Measurements from ENCODE around the gene DNAJC22. TPM values are rescaled to one million over a fixed set of nuclear protein-coding genes. Genes with fewer than 3 reads are reported as not detected.
A peak's percentile ranks its signal among the peaks of the same experiment; 100 is the strongest.

Gene DNAJC22
- total RNA-seq, 1 experiment from 2014 or later = 27.7 TPM

- RAD21 ChIA-PET (ENCODE audit: low non-redundant PET in 1 of 2, low total read pairs in 2 of 2, uncharacterized antibody in 2 of 2, unreplicated experiment in 2 of 2) = interaction anchor here (0.6 to 3.5 kb wide), 9 partner anchors 10 to 212 kb away, joined by 3 to 33 read pairs (median 7); no protein-coding TSS in a partner anchor
- Histone ChIP-seq H2AFZ (ENCODE audit: low read depth, low read length, poor library complexity, severe bottlenecking) (no peak overlapping the region), H3K27me3 (ENCODE audit: insufficient read depth, low read length) (no peaks in the 10 kb centered on the region), H3K4me3 (replicated peaks in 1 of 2; ENCODE audit: low read depth in 1 of 2, low read length in 2 of 2) (no peak overlapping the region), H3K36me3 (ENCODE audit: control insufficient read depth in 1 of 2, insufficient read depth in 2 of 2, low read length in 2 of 2) (peaks cover 0 to 2% of the 10 kb centered on the region in 2 experiments; a peak in 1 of 4 replicates), H3K4me1 (ENCODE audit: control insufficient read depth in 1 of 2, insufficient read depth in 2 of 2, low read length in 2 of 2) (peaks cover 30 to 35% of the 10 kb centered on the region in 2 experiments), H3K9me2 (ENCODE audit: insufficient read depth) (no peaks in the 10 kb centered on the region), H3K9me3 (ENCODE audit: control insufficient read depth in 1 of 2, insufficient read depth in 1 of 2, low read depth in 1 of 2, low read length in 2 of 2) (no peaks in the 10 kb centered on the region), H3K27ac (ENCODE audit: low read depth, low read length) (peak overlapping the region; percentile 38; the same call in 1 of the 2 replicates), H3K4me2 (ENCODE audit: low read length) (peak overlapping the region; percentile 54), H4K20me1 (ENCODE audit: insufficient read depth) (no peaks in the 10 kb centered on the region), H3K79me2 (ENCODE audit: insufficient read depth, low read length) (no peaks in the 10 kb centered on the region), H3K9ac (ENCODE audit: low read length) (no peak overlapping the region)
- CTCF ChIA-PET = interaction anchor here (0.5 to 6.9 kb wide), 26 partner anchors 9 to 1920 kb away, joined by 3 to 261 read pairs (median 8); partner anchors contain the start of genes DNAJC22, PRPH, SPATS2 and TROAP
- ATAC-seq (no peak), DNase-seq (ENCODE audit: low read depth, low spot score) (no peak)
- intact Hi-C loops (cut with micrococcal nuclease) = loop anchor here (1.0 to 5.0 kb wide), 3 partner anchors 26 to 210 kb away; partner anchors contain the start of gene MCRS1
- no TSS peak for BruUV-seq (replicated peaks)
- POLR2A ChIA-PET = interaction anchor here (0.9 to 3.5 kb wide), 5 partner anchors 9 to 226 kb away, joined by 3 to 16 read pairs (median 4); partner anchors contain the start of genes DNAJC22 and TUBA1B
- TF ChIP-seq YY1 (IDR thresholded peaks at IDR 0.05; ENCODE audit: extremely low read depth, insufficient replicate concordance, low read depth, low read length) (no peak), POLR2AphosphoS5 (IDR thresholded peaks at IDR 0.05; ENCODE audit: low read depth, low read length) (no peak), TCF7L2 (IDR thresholded peaks at IDR 0.05; ENCODE audit: borderline replicate concordance, extremely low read depth, insufficient read depth, insufficient read length) (no peak), CTCF (IDR thresholded peaks at IDR 0.05 in 2 of 3, conservative IDR thresholded peaks at IDR 0.05 in 1 of 3; ENCODE audit: borderline replicate concordance in 1 of 3, insufficient read depth in 1 of 3, low read depth in 2 of 3, low read length in 2 of 3) (peak; percentile 44 to 74 (median 67); a peak in 5 of 6 replicates), CEBPB (IDR thresholded peaks at IDR 0.05; ENCODE audit: low read depth) (no peak), ELF1 (IDR thresholded peaks at IDR 0.05; ENCODE audit: borderline replicate concordance, low read depth) (no peak), FOSL1 (IDR thresholded peaks at IDR 0.05; ENCODE audit: low read depth) (no peak), ATF3 (IDR thresholded peaks at IDR 0.05) (no peak), JUND (IDR thresholded peaks at IDR 0.05) (no peak), RAD21 (IDR thresholded peaks at IDR 0.05; ENCODE audit: low read depth) (peak; percentile 61)
- TF ChIP-seq, protein P1, sequence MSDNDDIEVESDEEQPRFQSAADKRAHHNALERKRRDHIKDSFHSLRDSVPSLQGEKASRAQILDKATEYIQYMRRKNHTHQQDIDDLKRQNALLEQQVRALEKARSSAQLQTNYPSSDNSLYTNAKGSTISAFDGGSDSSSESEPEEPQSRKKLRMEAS (IDR thresholded peaks at IDR 0.05) = no peak
- TF ChIP-seq, protein P2, sequence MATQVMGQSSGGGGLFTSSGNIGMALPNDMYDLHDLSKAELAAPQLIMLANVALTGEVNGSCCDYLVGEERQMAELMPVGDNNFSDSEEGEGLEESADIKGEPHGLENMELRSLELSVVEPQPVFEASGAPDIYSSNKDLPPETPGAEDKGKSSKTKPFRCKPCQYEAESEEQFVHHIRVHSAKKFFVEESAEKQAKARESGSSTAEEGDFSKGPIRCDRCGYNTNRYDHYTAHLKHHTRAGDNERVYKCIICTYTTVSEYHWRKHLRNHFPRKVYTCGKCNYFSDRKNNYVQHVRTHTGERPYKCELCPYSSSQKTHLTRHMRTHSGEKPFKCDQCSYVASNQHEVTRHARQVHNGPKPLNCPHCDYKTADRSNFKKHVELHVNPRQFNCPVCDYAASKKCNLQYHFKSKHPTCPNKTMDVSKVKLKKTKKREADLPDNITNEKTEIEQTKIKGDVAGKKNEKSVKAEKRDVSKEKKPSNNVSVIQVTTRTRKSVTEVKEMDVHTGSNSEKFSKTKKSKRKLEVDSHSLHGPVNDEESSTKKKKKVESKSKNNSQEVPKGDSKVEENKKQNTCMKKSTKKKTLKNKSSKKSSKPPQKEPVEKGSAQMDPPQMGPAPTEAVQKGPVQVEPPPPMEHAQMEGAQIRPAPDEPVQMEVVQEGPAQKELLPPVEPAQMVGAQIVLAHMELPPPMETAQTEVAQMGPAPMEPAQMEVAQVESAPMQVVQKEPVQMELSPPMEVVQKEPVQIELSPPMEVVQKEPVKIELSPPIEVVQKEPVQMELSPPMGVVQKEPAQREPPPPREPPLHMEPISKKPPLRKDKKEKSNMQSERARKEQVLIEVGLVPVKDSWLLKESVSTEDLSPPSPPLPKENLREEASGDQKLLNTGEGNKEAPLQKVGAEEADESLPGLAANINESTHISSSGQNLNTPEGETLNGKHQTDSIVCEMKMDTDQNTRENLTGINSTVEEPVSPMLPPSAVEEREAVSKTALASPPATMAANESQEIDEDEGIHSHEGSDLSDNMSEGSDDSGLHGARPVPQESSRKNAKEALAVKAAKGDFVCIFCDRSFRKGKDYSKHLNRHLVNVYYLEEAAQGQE (IDR thresholded peaks at IDR 0.05; ENCODE audit: low read depth) = no peak
Measured at GRCh38 chr12:49357103-49357678, 10.5 kb downstream of the DNAJC22 start.
